GM12864 (cell line): ENCODE results near the gene MAPKAPK2.

Experiments used
- DNase-seq: peaks from one replicate; pipeline ENCODE4 v3.0.0-alpha.2; 2011; ENCODE audit warnings: low read depth
- H3K4me3 ChIP-seq: 2 replicates; pipeline ENCODE4 v1.5.1; 2011; ENCODE audit warnings: mild to moderate bottlenecking, low read depth, low read length, control low read depth
- TF ChIP-seq, protein P1 (sequence below): IDR thresholded peaks from 2 replicates; pipeline ENCODE4 v1.5.1; 2011; ENCODE audit warnings: low read depth, mild to moderate bottlenecking, moderate library complexity, low read length, control low read depth, inconsistent platforms; ENCODE audit errors: missing control alignments

The MAPKAPK2 gene

DNA sequence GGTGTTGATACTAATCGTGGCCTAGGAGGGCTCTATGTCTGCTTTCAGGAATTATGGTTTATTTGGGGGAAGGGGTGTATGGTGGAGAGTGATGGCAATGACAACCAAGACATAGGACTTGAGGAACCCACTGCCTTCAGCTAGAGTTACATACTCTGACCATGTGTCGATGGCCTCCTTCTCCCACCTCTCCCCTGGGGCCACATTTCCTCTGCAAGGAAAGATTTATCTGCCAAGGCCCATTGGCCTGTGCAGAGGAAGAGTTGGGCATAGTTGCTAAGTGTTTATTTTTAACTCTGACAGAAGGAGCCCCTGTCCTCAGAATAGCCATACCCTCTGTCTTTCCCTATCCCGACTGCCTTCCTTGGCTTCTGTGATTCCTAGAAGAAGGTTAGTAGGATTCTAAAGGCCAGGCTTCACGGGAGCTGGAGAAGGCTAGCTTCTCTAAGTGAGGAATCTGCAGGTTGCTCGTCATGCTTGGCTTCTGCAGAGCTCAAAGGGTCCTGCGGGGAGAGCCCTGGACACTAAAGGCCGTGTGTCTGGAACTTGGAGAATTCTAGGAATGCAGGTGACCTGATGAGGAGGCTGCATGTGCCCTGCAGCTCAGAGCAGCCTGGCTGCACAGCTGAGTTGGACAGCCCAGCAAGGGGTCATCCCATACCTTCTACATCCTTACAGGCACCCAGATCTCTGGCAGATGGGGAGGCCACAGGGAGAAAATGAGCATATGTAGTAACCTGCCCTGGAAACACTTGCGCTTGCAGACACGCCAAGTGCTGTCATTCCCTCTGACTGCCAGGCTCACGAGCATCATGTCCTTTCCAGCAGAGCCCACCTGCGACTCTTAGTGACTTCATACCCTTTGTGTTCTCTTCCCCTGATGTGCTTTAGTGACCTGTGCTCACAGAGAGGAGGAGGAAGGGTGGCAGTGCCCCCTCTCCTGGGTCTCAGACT is 9.7 kb downstream of the MAPKAPK2 start:
- H3K4me3 ChIP-seq: no peak overlapping the region
- no peak for DNase-seq

DNA sequence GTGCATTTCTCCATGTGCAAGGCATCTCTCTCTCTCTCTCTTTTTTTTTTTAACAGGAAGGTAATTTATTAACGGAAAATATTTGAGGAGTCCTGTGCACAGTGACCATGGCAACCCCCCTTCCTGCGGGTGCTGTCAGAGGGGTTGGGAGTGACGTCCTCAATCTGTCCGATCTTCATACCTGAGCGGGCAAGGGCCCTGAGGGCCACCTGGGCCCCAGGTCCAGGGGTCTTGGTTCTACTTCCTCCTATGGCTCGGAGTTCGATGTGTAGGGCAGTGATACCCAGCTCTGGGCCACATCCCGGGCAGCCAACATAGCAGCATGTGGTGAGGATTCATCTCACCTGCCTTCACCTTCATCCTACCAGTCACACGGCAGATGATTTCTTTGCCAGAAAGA is 11.0 kb downstream of the MAPKAPK2 start:
- TF ChIP-seq, protein P1, sequence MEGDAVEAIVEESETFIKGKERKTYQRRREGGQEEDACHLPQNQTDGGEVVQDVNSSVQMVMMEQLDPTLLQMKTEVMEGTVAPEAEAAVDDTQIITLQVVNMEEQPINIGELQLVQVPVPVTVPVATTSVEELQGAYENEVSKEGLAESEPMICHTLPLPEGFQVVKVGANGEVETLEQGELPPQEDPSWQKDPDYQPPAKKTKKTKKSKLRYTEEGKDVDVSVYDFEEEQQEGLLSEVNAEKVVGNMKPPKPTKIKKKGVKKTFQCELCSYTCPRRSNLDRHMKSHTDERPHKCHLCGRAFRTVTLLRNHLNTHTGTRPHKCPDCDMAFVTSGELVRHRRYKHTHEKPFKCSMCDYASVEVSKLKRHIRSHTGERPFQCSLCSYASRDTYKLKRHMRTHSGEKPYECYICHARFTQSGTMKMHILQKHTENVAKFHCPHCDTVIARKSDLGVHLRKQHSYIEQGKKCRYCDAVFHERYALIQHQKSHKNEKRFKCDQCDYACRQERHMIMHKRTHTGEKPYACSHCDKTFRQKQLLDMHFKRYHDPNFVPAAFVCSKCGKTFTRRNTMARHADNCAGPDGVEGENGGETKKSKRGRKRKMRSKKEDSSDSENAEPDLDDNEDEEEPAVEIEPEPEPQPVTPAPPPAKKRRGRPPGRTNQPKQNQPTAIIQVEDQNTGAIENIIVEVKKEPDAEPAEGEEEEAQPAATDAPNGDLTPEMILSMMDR: no peak
- no peak for DNase-seq
- no peak overlapping the region for H3K4me3 ChIP-seq

More for the DNA sequence above, 9.7 kb downstream of the MAPKAPK2 start:
- TF ChIP-seq, protein P1: no peak

DNA sequence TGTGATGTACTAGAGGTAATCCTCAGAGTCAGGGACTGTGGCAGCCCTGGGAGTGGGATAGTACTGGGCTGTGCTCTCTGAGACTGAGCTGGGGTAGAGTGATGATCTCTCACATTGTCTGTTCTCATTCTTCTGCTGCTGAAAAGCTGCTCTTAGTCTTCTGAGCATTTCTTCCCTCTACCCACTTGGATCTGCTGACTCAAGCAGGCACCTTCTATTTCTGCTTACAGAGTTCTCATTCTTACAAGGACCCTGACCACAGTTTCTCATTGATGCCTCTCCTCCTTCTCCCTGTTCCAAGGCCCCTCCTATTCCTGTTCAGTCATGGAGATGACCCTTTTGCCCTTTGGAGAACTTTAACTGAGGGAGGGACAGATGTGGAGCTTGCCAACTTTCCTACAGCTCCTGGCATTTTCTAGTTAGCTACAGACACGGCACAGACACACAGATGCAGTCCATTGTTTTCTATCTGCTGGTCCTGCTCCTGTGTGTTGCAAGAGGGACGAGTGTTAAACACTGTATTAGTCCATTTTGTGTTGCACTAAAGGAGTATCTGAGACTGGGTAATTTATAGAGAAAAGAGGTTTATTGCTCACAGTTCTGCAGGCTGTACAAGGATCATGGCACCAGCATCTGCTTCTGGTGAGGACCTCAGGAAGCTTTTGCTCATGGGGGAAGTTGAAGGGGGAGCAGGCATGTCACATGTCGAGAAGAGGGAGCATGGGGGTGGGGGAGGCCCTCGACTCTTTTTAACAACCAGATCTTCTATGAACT is 12.3 kb downstream of the MAPKAPK2 start:
- DNase-seq: no peak
- H3K4me3 ChIP-seq: no peak overlapping the region
- TF ChIP-seq, protein P1: no peak

DNA sequence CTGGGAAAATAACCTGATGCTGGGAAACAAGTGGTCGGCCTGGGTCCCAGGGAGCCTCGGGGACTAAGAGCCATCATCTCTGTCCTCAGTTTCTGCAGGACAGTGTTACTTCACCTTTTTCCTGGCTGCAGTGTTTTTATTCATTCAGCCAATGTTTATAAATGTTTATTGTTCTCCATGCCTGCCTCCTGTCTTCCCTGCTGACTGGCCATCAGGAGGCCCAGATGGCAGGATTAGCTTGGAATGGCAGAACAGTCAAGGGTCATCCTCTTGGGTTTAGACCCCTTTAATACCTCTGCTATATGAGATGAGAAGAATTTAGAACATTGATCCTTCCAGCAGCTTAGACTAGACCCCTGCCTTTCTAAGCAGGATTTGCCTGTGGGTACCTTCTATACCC is 13.3 kb downstream of the MAPKAPK2 start:
- no peak overlapping the region for H3K4me3 ChIP-seq
- DNase-seq: no peak
- TF ChIP-seq, protein P1: no peak

DNA sequence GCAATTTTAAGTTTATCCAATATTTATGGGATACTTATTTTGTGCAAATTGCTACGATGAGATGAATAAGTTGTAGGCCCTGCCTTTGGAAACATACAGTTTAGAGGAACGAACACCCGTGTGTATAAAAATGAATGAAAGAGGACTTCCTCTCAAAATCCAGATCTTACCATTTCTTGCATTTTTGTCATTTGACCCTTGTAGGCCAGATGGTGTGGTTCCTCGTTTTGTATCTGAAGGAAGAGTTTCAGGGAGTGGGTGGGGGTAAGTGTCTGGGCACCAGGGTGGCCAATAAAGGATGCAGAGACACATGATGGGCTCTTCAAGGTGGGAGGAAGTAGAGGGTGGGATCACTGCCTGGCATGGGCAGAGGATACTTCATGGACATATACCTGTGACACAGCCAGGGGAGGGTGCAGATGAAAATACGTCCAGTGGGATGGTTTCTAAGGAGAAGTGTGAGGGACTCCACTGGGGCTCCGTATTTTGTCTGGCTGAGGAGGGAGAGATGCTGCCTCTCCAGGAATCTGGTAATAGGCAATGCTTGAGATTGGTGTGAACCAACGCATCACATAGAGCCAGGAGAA is 14.4 kb downstream of the MAPKAPK2 start:
- TF ChIP-seq, protein P1: no peak
- no peak overlapping the region for H3K4me3 ChIP-seq
- DNase-seq: no peak

DNA sequence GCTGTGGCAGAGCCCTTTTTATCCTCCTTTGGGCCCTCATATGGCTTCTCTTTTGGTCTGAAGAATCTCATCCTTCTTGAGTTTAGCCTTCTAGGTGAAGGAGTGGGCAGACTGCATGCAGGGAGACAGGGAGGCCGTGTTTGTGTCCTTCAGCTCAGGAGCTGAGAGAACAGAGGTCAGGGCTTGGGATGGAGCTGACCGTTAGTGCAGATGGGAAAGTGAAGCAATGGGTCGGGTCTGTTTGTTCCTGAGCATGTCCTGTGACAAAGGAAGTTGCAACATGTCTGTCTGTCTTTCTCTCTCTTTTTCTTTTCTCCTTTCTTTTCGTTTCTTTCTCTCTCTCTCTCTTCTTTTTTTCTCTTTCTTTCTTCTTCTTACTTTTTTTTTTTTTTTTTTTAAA is 14.9 kb downstream of the MAPKAPK2 start:
- H3K4me3 ChIP-seq: no peak overlapping the region
- DNase-seq: no peak
- TF ChIP-seq, protein P1: no peak
